GM12878 (cell line): ENCODE measurements around the gene ANXA4.

Experiments used
- CBFB ChIP-seq: IDR thresholded peaks from 2 replicates; pipeline ENCODE4 v1.6.1; 2016; ENCODE audit warnings: antibody characterized with exemption, low read depth
- CHD1 ChIP-seq: IDR thresholded peaks from 2 replicates; pipeline ENCODE4 v1.6.1; 2012; ENCODE audit warnings: low read depth, low read length, improper control_type of control experiment
- EZH2 ChIP-seq: IDR thresholded peaks from 2 replicates; pipeline ENCODE4 v1.6.1; 2012; ENCODE audit warnings: low read depth, mild to moderate bottlenecking, control low read depth, inconsistent platforms, low read length, borderline replicate concordance; ENCODE audit not compliant: control insufficient read depth
- JUNB ChIP-seq: IDR thresholded peaks from 2 replicates; pipeline ENCODE4 v1.6.1; 2016; ENCODE audit warnings: antibody characterized with exemption, mild to moderate bottlenecking
- MAX ChIP-seq: IDR thresholded peaks from 2 replicates; pipeline ENCODE4 v1.6.1; 2012; ENCODE audit warnings: low read depth, low read length, improper control_type of control experiment
- POLR2A ChIP-seq: IDR thresholded peaks from 2 replicates; pipeline ENCODE4 v1.6.1; 2011; ENCODE audit warnings: low read depth, mild to moderate bottlenecking, low read length
- TF ChIP-seq, protein P1 (sequence below): fragments of 450-650 bp; IDR thresholded peaks from 2 replicates; pipeline ENCODE4 v1.6.1; 2016; ENCODE audit warnings: mild to moderate bottlenecking
- TF ChIP-seq, protein P2 (sequence below), 3 experiments: IDR thresholded peaks in 2 of 3; conservative IDR thresholded peaks in 1 of 3; 2 replicates each; pipeline ENCODE4 v1.5.1; 2011; ENCODE audit warnings: low read depth in 3 of 3, low read length in 3 of 3, mild to moderate bottlenecking in 3 of 3, control low read depth in 2 of 3, moderate library complexity in 2 of 3, inconsistent platforms in 1 of 3, mixed read lengths in 1 of 3; ENCODE audit not compliant: control insufficient read depth in 2 of 3, insufficient read depth in 1 of 3; ENCODE audit errors: extremely low read depth in 1 of 3

- TF ChIP-seq MAX (peak; percentile 46; the same call in 1 of the 2 replicates), POLR2A (no peak), JUNB (no peak), EZH2 (0 out of 2 replicates have a peak, but pooled peaks have one; percentile 9), CHD1 (no peak), CBFB (0 out of 2 replicates have a peak, but pooled peaks have one; percentile 43)
- TF ChIP-seq, protein P1, sequence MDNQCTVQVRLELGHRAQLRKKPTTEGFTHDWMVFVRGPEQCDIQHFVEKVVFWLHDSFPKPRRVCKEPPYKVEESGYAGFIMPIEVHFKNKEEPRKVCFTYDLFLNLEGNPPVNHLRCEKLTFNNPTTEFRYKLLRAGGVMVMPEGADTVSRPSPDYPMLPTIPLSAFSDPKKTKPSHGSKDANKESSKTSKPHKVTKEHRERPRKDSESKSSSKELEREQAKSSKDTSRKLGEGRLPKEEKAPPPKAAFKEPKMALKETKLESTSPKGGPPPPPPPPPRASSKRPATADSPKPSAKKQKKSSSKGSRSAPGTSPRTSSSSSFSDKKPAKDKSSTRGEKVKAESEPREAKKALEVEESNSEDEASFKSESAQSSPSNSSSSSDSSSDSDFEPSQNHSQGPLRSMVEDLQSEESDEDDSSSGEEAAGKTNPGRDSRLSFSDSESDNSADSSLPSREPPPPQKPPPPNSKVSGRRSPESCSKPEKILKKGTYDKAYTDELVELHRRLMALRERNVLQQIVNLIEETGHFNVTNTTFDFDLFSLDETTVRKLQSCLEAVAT: no peak
- TF ChIP-seq, protein P2, sequence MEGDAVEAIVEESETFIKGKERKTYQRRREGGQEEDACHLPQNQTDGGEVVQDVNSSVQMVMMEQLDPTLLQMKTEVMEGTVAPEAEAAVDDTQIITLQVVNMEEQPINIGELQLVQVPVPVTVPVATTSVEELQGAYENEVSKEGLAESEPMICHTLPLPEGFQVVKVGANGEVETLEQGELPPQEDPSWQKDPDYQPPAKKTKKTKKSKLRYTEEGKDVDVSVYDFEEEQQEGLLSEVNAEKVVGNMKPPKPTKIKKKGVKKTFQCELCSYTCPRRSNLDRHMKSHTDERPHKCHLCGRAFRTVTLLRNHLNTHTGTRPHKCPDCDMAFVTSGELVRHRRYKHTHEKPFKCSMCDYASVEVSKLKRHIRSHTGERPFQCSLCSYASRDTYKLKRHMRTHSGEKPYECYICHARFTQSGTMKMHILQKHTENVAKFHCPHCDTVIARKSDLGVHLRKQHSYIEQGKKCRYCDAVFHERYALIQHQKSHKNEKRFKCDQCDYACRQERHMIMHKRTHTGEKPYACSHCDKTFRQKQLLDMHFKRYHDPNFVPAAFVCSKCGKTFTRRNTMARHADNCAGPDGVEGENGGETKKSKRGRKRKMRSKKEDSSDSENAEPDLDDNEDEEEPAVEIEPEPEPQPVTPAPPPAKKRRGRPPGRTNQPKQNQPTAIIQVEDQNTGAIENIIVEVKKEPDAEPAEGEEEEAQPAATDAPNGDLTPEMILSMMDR (IDR thresholded peaks at IDR 0.05 in 2 of 3, conservative IDR thresholded peaks at IDR 0.05 in 1 of 3; ENCODE audit: control insufficient read depth in 2 of 3, extremely low read depth in 1 of 3, insufficient read depth in 1 of 3, low read depth in 3 of 3, low read length in 3 of 3): peak; percentile 81 to 85 (median 82)
Measured at GRCh38 chr2:69724540-69725159, 17.3 kb upstream of the ANXA4 start.
